ENCODE measurements around the gene MRI1. TPM values are rescaled to one million over a fixed set of nuclear protein-coding genes. Genes with fewer than 3 reads are reported as not detected.
"Not testable (repeated sequence)": the region's sequence is repeated elsewhere in the genome, so short reads cannot be mapped to it uniquely, and the experiment has no call there.

Gene MRI1
- polyA plus RNA-seq, 4 donors = 12.3 to 41.3 (median 15.8) TPM

GRCh38 chr19:13748169-13748828, 16.0 kb upstream of the MRI1 start:
- Histone ChIP-seq H3K9me3 (ENCODE audit: control insufficient read depth in 2 of 2, insufficient read depth in 1 of 2, low read depth in 1 of 2, low read length in 1 of 2) (peaks cover 0 to 5% of the 10 kb centered on the region in 2 donors), H3K4me1 (ENCODE audit: control insufficient read depth in 3 of 3, insufficient read depth in 2 of 3, low read depth in 1 of 3, low read length in 2 of 3) (peaks cover 0 to 6% (median 0%) of the 10 kb centered on the region in 3 donors), H3K27me3 (ENCODE audit: control insufficient read depth in 3 of 3, insufficient read depth in 3 of 3, low read length in 3 of 3) (no peaks in the 10 kb centered on the region), H3K4me3 (ENCODE audit: low read depth in 1 of 3, low read length in 3 of 3) (peak overlapping the region; percentile 76 to 99 (median 92)), H3K27ac (ENCODE audit: low read depth in 1 of 3, low read length in 2 of 3) (peak overlapping the region; percentile 89 to 95 (median 93)), H3K36me3 (ENCODE audit: control insufficient read depth in 3 of 3, insufficient read depth in 2 of 3, low read depth in 1 of 3, low read length in 3 of 3) (peaks cover 6 to 26% (median 11%) of the 10 kb centered on the region in 3 donors)
- 1 to 2% (median 2%) methylated on average over 25 of the region's 25 CpGs for WGBS, 3 donors
- DNase-seq (peak; percentile 58 to 67), FAIRE-seq (no peak)

GRCh38 chr19:13751436-13751835, 12.9 kb upstream of the MRI1 start:
- FAIRE-seq (no peak), DNase-seq (no peak)
- 90 to 94% (median 91%) methylated on average over 16 of the region's 16 CpGs for WGBS, 3 donors
- Histone ChIP-seq H3K27ac (ENCODE audit: low read depth in 1 of 3, low read length in 2 of 3) (no peak overlapping the region), H3K27me3 (ENCODE audit: control insufficient read depth in 3 of 3, insufficient read depth in 3 of 3, low read length in 3 of 3) (no peaks in the 10 kb centered on the region), H3K9me3 (ENCODE audit: control insufficient read depth in 2 of 2, insufficient read depth in 1 of 2, low read depth in 1 of 2, low read length in 1 of 2) (peaks cover 0 to 5% of the 10 kb centered on the region in 2 donors), H3K36me3 (ENCODE audit: control insufficient read depth in 3 of 3, insufficient read depth in 2 of 3, low read depth in 1 of 3, low read length in 3 of 3) (peaks cover 13 to 55% (median 23%) of the 10 kb centered on the region in 3 donors), H3K4me3 (ENCODE audit: low read depth in 1 of 3, low read length in 3 of 3) (no peak overlapping the region), H3K4me1 (ENCODE audit: control insufficient read depth in 3 of 3, insufficient read depth in 2 of 3, low read depth in 1 of 3, low read length in 2 of 3) (peaks cover 0 to 6% (median 0%) of the 10 kb centered on the region in 3 donors)

DNA sequence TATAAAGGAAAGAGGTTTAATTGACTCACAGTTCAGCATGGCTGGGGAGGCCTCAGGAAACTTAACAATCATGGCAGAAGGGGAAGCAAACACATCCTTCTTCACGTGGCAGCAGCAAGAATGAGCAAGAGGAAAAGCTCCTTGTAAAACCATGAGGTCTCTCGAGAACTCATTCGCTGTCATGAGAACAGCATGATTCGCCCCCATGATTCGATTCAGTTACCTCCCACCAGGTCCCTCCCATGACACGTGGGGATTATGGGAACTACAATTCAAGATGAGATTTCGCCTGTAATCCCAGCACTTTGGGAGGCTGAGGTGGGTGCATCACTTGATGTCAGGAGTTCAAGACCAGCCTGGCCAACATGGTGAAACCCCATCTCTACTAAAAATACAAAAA, 10.7 kb upstream of the MRI1 start:
- WGBS, 3 donors = 91 to 97% (median 91%) methylated on average over 7 of the region's 7 CpGs
- H3K27ac ChIP-seq (ENCODE audit: low read depth in 1 of 3, low read length in 2 of 3) = not testable (repeated sequence)

DNA sequence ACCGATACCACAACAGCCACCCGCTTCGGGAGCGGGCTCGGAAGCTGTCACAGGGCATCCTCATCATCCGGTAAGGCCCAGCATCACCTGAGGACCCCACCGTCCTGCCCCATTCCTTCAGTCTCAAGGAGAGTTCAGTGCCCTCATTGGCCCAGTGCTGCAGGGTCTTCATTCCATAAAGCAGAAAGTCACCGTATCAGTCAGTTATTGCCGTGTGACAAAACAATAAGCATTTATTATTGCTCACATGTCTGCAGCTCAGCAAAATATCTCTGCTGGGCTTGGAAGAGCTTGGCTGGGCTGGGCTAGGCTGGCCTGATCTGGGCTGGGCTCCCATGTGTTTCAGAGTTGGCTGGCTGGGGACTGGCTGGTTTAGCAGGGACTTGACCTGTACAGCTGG, 8.1 kb upstream of the MRI1 start:
- Histone ChIP-seq H3K9me3 (ENCODE audit: control insufficient read depth in 2 of 2, insufficient read depth in 1 of 2, low read depth in 1 of 2, low read length in 1 of 2) (no peaks in the 10 kb centered on the region), H3K27ac (ENCODE audit: low read depth in 1 of 3, low read length in 2 of 3) (no peak overlapping the region), H3K4me1 (ENCODE audit: control insufficient read depth in 3 of 3, insufficient read depth in 2 of 3, low read depth in 1 of 3, low read length in 2 of 3) (no peaks in the 10 kb centered on the region), H3K4me3 (ENCODE audit: low read depth in 1 of 3, low read length in 3 of 3) (no peak overlapping the region), H3K36me3 (ENCODE audit: control insufficient read depth in 3 of 3, insufficient read depth in 2 of 3, low read depth in 1 of 3, low read length in 3 of 3) (peaks cover 36 to 93% (median 40%) of the 10 kb centered on the region in 3 donors), H3K27me3 (ENCODE audit: control insufficient read depth in 3 of 3, insufficient read depth in 3 of 3, low read length in 3 of 3) (no peaks in the 10 kb centered on the region)
- no peak for FAIRE-seq
- 97 to 99% (median 97%) methylated on average over 9 of the region's 9 CpGs for WGBS, 3 donors
- no peak for DNase-seq

More for the DNA sequence above, 10.7 kb upstream of the MRI1 start:
- not testable (repeated sequence) for DNase-seq; FAIRE-seq; H3K9me3 ChIP-seq (ENCODE audit: control insufficient read depth in 2 of 2, insufficient read depth in 1 of 2, low read depth in 1 of 2, low read length in 1 of 2); H3K4me1 ChIP-seq (ENCODE audit: control insufficient read depth in 3 of 3, insufficient read depth in 2 of 3, low read depth in 1 of 3, low read length in 2 of 3); H3K27me3 ChIP-seq (ENCODE audit: control insufficient read depth in 3 of 3, insufficient read depth in 3 of 3, low read length in 3 of 3); H3K4me3 ChIP-seq (ENCODE audit: low read depth in 1 of 3, low read length in 3 of 3)
- peaks cover 27 to 76% (median 34%) of the 10 kb centered on the region in 3 donors for H3K36me3 ChIP-seq (ENCODE audit: control insufficient read depth in 3 of 3, insufficient read depth in 2 of 3, low read depth in 1 of 3, low read length in 3 of 3)

DNA sequence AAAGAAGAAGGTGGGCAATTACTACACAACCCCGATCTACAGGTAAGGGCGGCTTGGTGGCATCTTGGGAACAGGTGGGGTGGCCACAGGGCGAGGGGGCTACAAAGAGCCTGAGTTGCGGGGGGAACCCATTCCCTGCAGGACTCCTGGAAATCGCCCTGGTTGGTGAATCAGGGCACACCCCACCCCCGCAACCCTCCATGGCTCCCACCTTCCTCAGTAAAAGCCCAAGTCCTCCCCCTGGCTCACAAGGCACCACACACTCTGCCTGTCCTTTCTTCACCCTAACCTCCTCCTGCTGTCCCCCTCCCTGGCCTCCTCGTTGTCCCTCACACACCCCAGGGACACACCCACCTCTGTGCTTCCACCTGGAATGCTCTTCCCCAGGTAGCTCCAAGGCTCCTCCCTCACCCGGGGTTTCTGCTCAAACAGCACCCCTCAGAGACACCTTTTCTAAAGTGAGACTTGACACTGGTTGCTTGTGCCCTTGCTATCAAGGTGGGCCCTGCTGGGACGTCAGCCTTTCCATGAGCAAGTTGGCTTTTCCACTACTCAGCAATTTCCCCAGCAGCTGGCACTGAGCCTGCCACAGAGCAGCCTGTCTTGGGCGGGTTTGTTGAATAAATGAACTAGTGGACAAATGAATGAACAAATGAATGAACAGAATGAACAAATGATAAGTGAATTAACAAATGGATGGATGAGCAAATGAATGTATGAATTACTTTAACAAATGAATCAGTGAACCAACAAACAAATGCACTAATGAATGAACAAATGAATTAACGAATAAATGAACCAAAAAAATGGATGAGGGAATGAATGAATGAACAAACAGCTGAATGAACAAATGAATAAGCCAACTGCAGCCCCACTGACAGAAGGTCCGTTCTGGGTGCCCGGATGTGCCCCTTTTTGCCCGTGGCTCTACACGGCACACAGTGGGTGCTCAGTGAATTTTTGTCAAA, 6.2 kb upstream of the MRI1 start:
- Histone ChIP-seq H3K9me3 (ENCODE audit: control insufficient read depth in 2 of 2, insufficient read depth in 1 of 2, low read depth in 1 of 2, low read length in 1 of 2) (no peaks in the 10 kb centered on the region), H3K27me3 (ENCODE audit: control insufficient read depth in 3 of 3, insufficient read depth in 3 of 3, low read length in 3 of 3) (no peaks in the 10 kb centered on the region), H3K27ac (ENCODE audit: low read depth in 1 of 3, low read length in 2 of 3) (no peak overlapping the region), H3K4me3 (ENCODE audit: low read depth in 1 of 3, low read length in 3 of 3) (peak overlapping the region in 1 of 3 donors; percentile 4), H3K36me3 (ENCODE audit: control insufficient read depth in 3 of 3, insufficient read depth in 2 of 3, low read depth in 1 of 3, low read length in 3 of 3) (peaks cover 29 to 94% (median 31%) of the 10 kb centered on the region in 3 donors), H3K4me1 (ENCODE audit: control insufficient read depth in 3 of 3, insufficient read depth in 2 of 3, low read depth in 1 of 3, low read length in 2 of 3) (no peaks in the 10 kb centered on the region)
- DNase-seq (no peak), FAIRE-seq (no peak)
- WGBS, 3 donors = 87 to 90% (median 87%) methylated on average over 15 of the region's 15 CpGs

- peaks cover 29 to 95% (median 31%) of the 10 kb centered on the region in 3 donors for H3K36me3 ChIP-seq (ENCODE audit: control insufficient read depth in 3 of 3, insufficient read depth in 2 of 3, low read depth in 1 of 3, low read length in 3 of 3)
Measured at GRCh38 chr19:13758795-13759194, 5.5 kb upstream of the MRI1 start.

GRCh38 chr19:13761423-13761822, 2.9 kb upstream of the MRI1 start:
- 85 to 97% (median 95%) methylated on average over 8 of the region's 8 CpGs for WGBS, 3 donors

More at GRCh38 chr19:13758795-13759194, 5.5 kb upstream of the MRI1 start:
- H3K27ac ChIP-seq (ENCODE audit: low read depth in 1 of 3, low read length in 2 of 3) = no peak overlapping the region
- no peak for FAIRE-seq
- no peaks in the 10 kb centered on the region for H3K27me3 ChIP-seq (ENCODE audit: control insufficient read depth in 3 of 3, insufficient read depth in 3 of 3, low read length in 3 of 3)
- H3K4me3 ChIP-seq (ENCODE audit: low read depth in 1 of 3, low read length in 3 of 3) = no peak overlapping the region
- H3K4me1 ChIP-seq (ENCODE audit: control insufficient read depth in 3 of 3, insufficient read depth in 2 of 3, low read depth in 1 of 3, low read length in 2 of 3) = peaks cover 0 to under 1% (median 0%) of the 10 kb centered on the region in 3 donors
- H3K9me3 ChIP-seq (ENCODE audit: control insufficient read depth in 2 of 2, insufficient read depth in 1 of 2, low read depth in 1 of 2, low read length in 1 of 2) = no peaks in the 10 kb centered on the region
- WGBS, 3 donors = 96 to 98% (median 98%) methylated on average over 24 of the region's 24 CpGs
- no peak for DNase-seq

GRCh38 chr19:13762635-13763235, 1.6 kb upstream of the MRI1 start:
- Histone ChIP-seq H3K27ac (ENCODE audit: low read depth in 1 of 3, low read length in 2 of 3) (no peak overlapping the region), H3K4me1 (ENCODE audit: control insufficient read depth in 3 of 3, insufficient read depth in 2 of 3, low read depth in 1 of 3, low read length in 2 of 3) (peaks cover 0 to 9% (median 0%) of the 10 kb centered on the region in 3 donors), H3K27me3 (ENCODE audit: control insufficient read depth in 3 of 3, insufficient read depth in 3 of 3, low read length in 3 of 3) (no peaks in the 10 kb centered on the region), H3K36me3 (ENCODE audit: control insufficient read depth in 3 of 3, insufficient read depth in 2 of 3, low read depth in 1 of 3, low read length in 3 of 3) (peaks cover 11 to 72% (median 16%) of the 10 kb centered on the region in 3 donors), H3K4me3 (ENCODE audit: low read depth in 1 of 3, low read length in 3 of 3) (no peak overlapping the region), H3K9me3 (ENCODE audit: control insufficient read depth in 2 of 2, insufficient read depth in 1 of 2, low read depth in 1 of 2, low read length in 1 of 2) (no peaks in the 10 kb centered on the region)
- FAIRE-seq = no peak
- 89 to 91% (median 90%) methylated on average over 33 to 42 of the region's 42 CpGs for WGBS, 3 donors
- DNase-seq = no peak

More at GRCh38 chr19:13761423-13761822, 2.9 kb upstream of the MRI1 start:
- Histone ChIP-seq H3K9me3 (ENCODE audit: control insufficient read depth in 2 of 2, insufficient read depth in 1 of 2, low read depth in 1 of 2, low read length in 1 of 2) (no peaks in the 10 kb centered on the region), H3K4me3 (ENCODE audit: low read depth in 1 of 3, low read length in 3 of 3) (no peak overlapping the region), H3K36me3 (ENCODE audit: control insufficient read depth in 3 of 3, insufficient read depth in 2 of 3, low read depth in 1 of 3, low read length in 3 of 3) (peaks cover 17 to 77% (median 25%) of the 10 kb centered on the region in 3 donors), H3K27me3 (ENCODE audit: control insufficient read depth in 3 of 3, insufficient read depth in 3 of 3, low read length in 3 of 3) (no peaks in the 10 kb centered on the region), H3K27ac (ENCODE audit: low read depth in 1 of 3, low read length in 2 of 3) (no peak overlapping the region), H3K4me1 (ENCODE audit: control insufficient read depth in 3 of 3, insufficient read depth in 2 of 3, low read depth in 1 of 3, low read length in 2 of 3) (peaks cover 0 to 9% (median 0%) of the 10 kb centered on the region in 3 donors)
- no peak for DNase-seq
- no peak for FAIRE-seq
